Measurements from ENCODE around the gene ALDH1A1.

The ALDH1A1 gene

DNA sequence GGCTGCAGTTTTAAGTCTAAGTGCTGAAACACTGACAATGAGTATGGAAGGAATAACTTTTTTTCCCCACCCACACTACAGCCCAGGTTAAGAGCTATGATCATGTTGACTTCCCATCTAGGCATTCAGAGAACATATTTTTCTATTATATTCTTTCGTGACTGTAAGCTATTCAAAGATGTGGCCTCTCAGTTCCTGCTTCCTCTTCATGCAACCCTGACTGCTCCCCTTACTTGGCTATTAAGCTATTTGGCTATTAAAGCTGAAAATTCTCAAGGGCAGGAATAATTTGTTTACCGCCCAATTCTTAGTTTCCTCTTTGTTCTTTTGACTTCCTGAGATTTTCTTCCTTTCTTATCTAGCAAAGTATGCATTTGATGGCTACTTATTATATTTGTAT, 18.6 kb upstream of the ALDH1A1 start:
- no peak for DNase-seq (ENCODE audit: low spot score)
- TF ChIP-seq, protein P1, sequence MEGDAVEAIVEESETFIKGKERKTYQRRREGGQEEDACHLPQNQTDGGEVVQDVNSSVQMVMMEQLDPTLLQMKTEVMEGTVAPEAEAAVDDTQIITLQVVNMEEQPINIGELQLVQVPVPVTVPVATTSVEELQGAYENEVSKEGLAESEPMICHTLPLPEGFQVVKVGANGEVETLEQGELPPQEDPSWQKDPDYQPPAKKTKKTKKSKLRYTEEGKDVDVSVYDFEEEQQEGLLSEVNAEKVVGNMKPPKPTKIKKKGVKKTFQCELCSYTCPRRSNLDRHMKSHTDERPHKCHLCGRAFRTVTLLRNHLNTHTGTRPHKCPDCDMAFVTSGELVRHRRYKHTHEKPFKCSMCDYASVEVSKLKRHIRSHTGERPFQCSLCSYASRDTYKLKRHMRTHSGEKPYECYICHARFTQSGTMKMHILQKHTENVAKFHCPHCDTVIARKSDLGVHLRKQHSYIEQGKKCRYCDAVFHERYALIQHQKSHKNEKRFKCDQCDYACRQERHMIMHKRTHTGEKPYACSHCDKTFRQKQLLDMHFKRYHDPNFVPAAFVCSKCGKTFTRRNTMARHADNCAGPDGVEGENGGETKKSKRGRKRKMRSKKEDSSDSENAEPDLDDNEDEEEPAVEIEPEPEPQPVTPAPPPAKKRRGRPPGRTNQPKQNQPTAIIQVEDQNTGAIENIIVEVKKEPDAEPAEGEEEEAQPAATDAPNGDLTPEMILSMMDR (IDR thresholded peaks at IDR 0.05; ENCODE audit: borderline replicate concordance, control extremely low read depth, extremely low read depth, insufficient read depth, missing control alignments) = no peak

DNA sequence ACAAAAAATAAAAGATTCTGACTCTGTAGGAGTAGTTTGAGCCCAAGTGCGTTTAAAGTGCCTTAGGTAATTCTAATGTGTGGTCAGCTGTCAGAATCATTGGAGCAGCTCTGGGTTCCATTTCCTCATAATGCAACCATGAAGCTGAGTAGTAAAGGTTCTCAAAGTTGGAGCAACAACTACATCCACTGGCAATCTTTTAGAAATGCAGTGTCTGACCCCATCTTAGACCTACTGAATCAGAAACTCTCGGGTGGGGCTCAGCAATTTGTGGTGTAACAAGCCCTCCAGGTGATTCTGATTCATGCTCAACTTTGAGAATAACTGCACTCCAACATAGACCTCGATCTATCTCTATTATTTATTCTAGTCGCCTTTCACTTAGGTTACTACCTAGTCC, 7.6 kb upstream of the ALDH1A1 start:
- no peak for DNase-seq (ENCODE audit: low spot score)
- in situ Hi-C loops (cut with MboI; ENCODE audit: low sequenced_read_pairs, unreplicated experiment) = no loop called here
- TF ChIP-seq, protein P1 (IDR thresholded peaks at IDR 0.05; ENCODE audit: borderline replicate concordance, control extremely low read depth, extremely low read depth, insufficient read depth, missing control alignments) = no peak

More for the DNA sequence above, 18.6 kb upstream of the ALDH1A1 start:
- in situ Hi-C loops (cut with MboI; ENCODE audit: low sequenced_read_pairs, unreplicated experiment) = no loop called here

- no peak for DNase-seq (ENCODE audit: low spot score)
- TF ChIP-seq, protein P1 (IDR thresholded peaks at IDR 0.05; ENCODE audit: borderline replicate concordance, control extremely low read depth, extremely low read depth, insufficient read depth, missing control alignments) = no peak
- in situ Hi-C loops (cut with MboI; ENCODE audit: low sequenced_read_pairs, unreplicated experiment) = no loop called here
These were observed 5.8 kb upstream of the ALDH1A1 start for GRCh38 chr9:72958485-72959281.

- TF ChIP-seq, protein P1 (IDR thresholded peaks at IDR 0.05; ENCODE audit: borderline replicate concordance, control extremely low read depth, extremely low read depth, insufficient read depth, missing control alignments) = no peak
- no peak for DNase-seq (ENCODE audit: low spot score)
- in situ Hi-C loops (cut with MboI; ENCODE audit: low sequenced_read_pairs, unreplicated experiment) = no loop called here
These were observed 2.7 kb upstream of the ALDH1A1 start for GRCh38 chr9:72955571-72955970.

DNA sequence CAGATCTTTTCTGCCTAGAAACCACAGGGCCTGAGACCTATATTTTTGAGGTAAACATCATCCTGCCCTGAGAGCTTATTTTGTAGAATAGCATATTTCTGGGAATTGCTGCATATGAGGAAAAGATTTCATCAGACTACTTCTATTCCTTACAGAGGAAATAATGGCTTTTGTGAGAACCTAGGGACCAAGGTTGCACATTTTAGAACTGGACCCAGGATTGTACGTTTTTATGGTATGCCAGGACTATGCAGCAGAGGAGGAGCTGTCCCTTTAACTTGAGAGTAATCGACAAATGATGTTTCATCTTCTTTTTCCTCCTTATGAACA, 2.2 kb upstream of the ALDH1A1 start:
- in situ Hi-C loops (cut with MboI; ENCODE audit: low sequenced_read_pairs, unreplicated experiment) = no loop called here

GRCh38 chr9:72954431-72955125, 1.7 kb upstream of the ALDH1A1 start:
- in situ Hi-C loops (cut with MboI; ENCODE audit: low sequenced_read_pairs, unreplicated experiment) = no loop called here
- no peak for DNase-seq (ENCODE audit: low spot score)
- TF ChIP-seq, protein P1 (IDR thresholded peaks at IDR 0.05; ENCODE audit: borderline replicate concordance, control extremely low read depth, extremely low read depth, insufficient read depth, missing control alignments) = no peak

More for the DNA sequence above, 2.2 kb upstream of the ALDH1A1 start:
- DNase-seq (ENCODE audit: low spot score) = no peak
- TF ChIP-seq, protein P1 (IDR thresholded peaks at IDR 0.05; ENCODE audit: borderline replicate concordance, control extremely low read depth, extremely low read depth, insufficient read depth, missing control alignments) = no peak
